Measurements from ENCODE around the gene DPYSL4. TPM values are rescaled to one million over a fixed set of nuclear protein-coding genes. Genes with fewer than 3 reads are reported as not detected.

DPYSL4 gene
- total RNA-seq, 1 donor from 2014 or later = 55.9 TPM

GRCh38 chr10:132201111-132201969 is 14.6 kb downstream of the DPYSL4 start:
- H3K27ac Mint-ChIP-seq = no peak overlapping the region

GRCh38 chr10:132202070-132202970 is 15.6 kb downstream of the DPYSL4 start:
- no peaks in the 10 kb centered on the region for H3K9me3 Mint-ChIP-seq (ENCODE audit: low read depth)
- H3K4me3 Mint-ChIP-seq (ENCODE audit: low read depth) = no peak overlapping the region
- no peaks in the 10 kb centered on the region for H3K27me3 Mint-ChIP-seq
- DNase-seq (ENCODE audit: low spot score, unreplicated experiment) = no peak
- no peak for TF ChIP-seq CTCF (IDR thresholded peaks at IDR 0.05; ENCODE audit: unreplicated experiment)
- no peak overlapping the region for H3K27ac Mint-ChIP-seq
- H3K4me1 Mint-ChIP-seq (ENCODE audit: low read depth) = no peaks in the 10 kb centered on the region
- no peaks in the 10 kb centered on the region for H3K36me3 Mint-ChIP-seq (ENCODE audit: insufficient read depth)

More at GRCh38 chr10:132201111-132201969, 14.6 kb downstream of the DPYSL4 start:
- Mint-ChIP-seq H3K36me3 (ENCODE audit: insufficient read depth) (no peaks in the 10 kb centered on the region), H3K4me3 (ENCODE audit: low read depth) (no peak overlapping the region), H3K27me3 (no peaks in the 10 kb centered on the region), H3K9me3 (ENCODE audit: low read depth) (no peaks in the 10 kb centered on the region), H3K4me1 (ENCODE audit: low read depth) (no peaks in the 10 kb centered on the region)
- DNase-seq (ENCODE audit: low spot score, unreplicated experiment) = no peak
- TF ChIP-seq CTCF (IDR thresholded peaks at IDR 0.05; ENCODE audit: unreplicated experiment) = no peak

- TF ChIP-seq CTCF (IDR thresholded peaks at IDR 0.05; ENCODE audit: unreplicated experiment) = no peak
- no peak overlapping the region for H3K4me3 Mint-ChIP-seq (ENCODE audit: low read depth)
- DNase-seq (ENCODE audit: low spot score, unreplicated experiment) = no peak
- no peaks in the 10 kb centered on the region for H3K4me1 Mint-ChIP-seq (ENCODE audit: low read depth)
- no peaks in the 10 kb centered on the region for H3K9me3 Mint-ChIP-seq (ENCODE audit: low read depth)
- no peak overlapping the region for H3K27ac Mint-ChIP-seq
- no peaks in the 10 kb centered on the region for H3K36me3 Mint-ChIP-seq (ENCODE audit: insufficient read depth)
- H3K27me3 Mint-ChIP-seq = no peaks in the 10 kb centered on the region
Observed at GRCh38 chr10:132203256-132204077, 16.7 kb downstream of the DPYSL4 start.

- H3K36me3 Mint-ChIP-seq (ENCODE audit: insufficient read depth) = no peaks in the 10 kb centered on the region
- TF ChIP-seq CTCF (IDR thresholded peaks at IDR 0.05; ENCODE audit: unreplicated experiment) = no peak
- H3K4me3 Mint-ChIP-seq (ENCODE audit: low read depth) = no peak overlapping the region
- no peaks in the 10 kb centered on the region for H3K27me3 Mint-ChIP-seq
- H3K4me1 Mint-ChIP-seq (ENCODE audit: low read depth) = no peaks in the 10 kb centered on the region
- DNase-seq (ENCODE audit: low spot score, unreplicated experiment) = no peak
- no peaks in the 10 kb centered on the region for H3K9me3 Mint-ChIP-seq (ENCODE audit: low read depth)
- no peak overlapping the region for H3K27ac Mint-ChIP-seq
Observed at GRCh38 chr10:132204078-132204780, 17.5 kb downstream of the DPYSL4 start.

All from progenitor cell of endocrine pancreas (in vitro differentiated cells).